Peyer's patch (tissue), 4 donors: ENCODE results near the gene BGN. TPM values are rescaled to one million over a fixed set of nuclear protein-coding genes. Genes with fewer than 3 reads are reported as not detected.

Experiments used
- DNase-seq, 3 donors: peaks; one replicate each; pipeline ENCODE4 v3.0.0-alpha.2; 2017 to 2019
- H3K27ac ChIP-seq, 4 donors: fragments of 200-600 bp; sonication (generic); one replicate each; pipeline ENCODE4 v1.5.1; 2016 to 2019
- H3K27me3 ChIP-seq, 2 donors: fragments of 200-600 bp; sonication (generic); one replicate each; pipeline ENCODE4 v1.5.1; 2019
- H3K36me3 ChIP-seq, 3 donors: fragments of 200-600 bp; sonication (generic); one replicate each; pipeline ENCODE4 v1.5.1; 2016 to 2019
- H3K4me1 ChIP-seq, 4 donors: fragments of 200-600 bp; sonication (generic); one replicate each; pipeline ENCODE4 v1.5.1; 2016 to 2019
- H3K4me3 ChIP-seq, 4 donors: fragments of 200-600 bp; sonication (generic); 1 replicate in 3 of 4; 2 replicates in 1 of 4; pipeline ENCODE4 v1.5.1; 2016 to 2019; ENCODE audit warnings: mild to moderate bottlenecking in 1 of 4
- H3K9me3 ChIP-seq, 4 donors: fragments of 200-600 bp; sonication (generic); one replicate each; pipeline ENCODE4 v1.5.1; 2016 to 2019; ENCODE audit warnings: mild to moderate bottlenecking in 1 of 4
- CTCF ChIP-seq, 6 experiments: fragments of 450-650 bp in 4 of 6; fragments of 200-600 bp in 2 of 6; sonication (generic) in 1 of 6; IDR thresholded peaks; one replicate each; pipeline ENCODE4 v1.5.1; 2017 to 2019; ENCODE audit warnings: antibody characterized with exemption in 6 of 6, mild to moderate bottlenecking in 3 of 6, moderate library complexity in 1 of 6
- POLR2A ChIP-seq, 2 donors: fragments of 450-650 bp; IDR thresholded peaks; one replicate each; pipeline ENCODE4 v1.5.1; 2017; ENCODE audit warnings: antibody characterized with exemption in 2 of 2, mild to moderate bottlenecking in 2 of 2, moderate library complexity in 2 of 2
- total RNA-seq, 4 donors: library from RNA; depleted of rRNA; stranded (reverse); fragments of >200 nt; gene quantifications; one replicate each; pipeline ENCODE4 v1.1.0, GENCODE V29; 2016

The BGN gene
- total RNA-seq, 4 donors from 2014 or later, result 2.5 to 28.9 (median 11.7) TPM

- H3K36me3 ChIP-seq, result no peaks in the 10 kb centered on the region
- no peaks in the 10 kb centered on the region for H3K4me1 ChIP-seq
- H3K9me3 ChIP-seq, result no peaks in the 10 kb centered on the region
- no peak overlapping the region for H3K27ac ChIP-seq
- DNase-seq, result no peak
- no peak overlapping the region for H3K4me3 ChIP-seq
- TF ChIP-seq POLR2A (IDR thresholded peaks at IDR 0.05) (no peak), CTCF (IDR thresholded peaks at IDR 0.05) (no peak)
- H3K27me3 ChIP-seq, result no peaks in the 10 kb centered on the region
Measured at GRCh38 chrX:153463031-153463430, 31.7 kb upstream of the BGN start.

GRCh38 chrX:153463556-153463955 lies 31.2 kb upstream of the BGN start:
- H3K27ac ChIP-seq, result no peak overlapping the region
- H3K27me3 ChIP-seq, result no peaks in the 10 kb centered on the region
- no peaks in the 10 kb centered on the region for H3K36me3 ChIP-seq
- no peak overlapping the region for H3K4me3 ChIP-seq
- H3K9me3 ChIP-seq, result no peaks in the 10 kb centered on the region
- TF ChIP-seq POLR2A (IDR thresholded peaks at IDR 0.05), result no peak
- TF ChIP-seq CTCF (IDR thresholded peaks at IDR 0.05), result no peak
- H3K4me1 ChIP-seq, result no peaks in the 10 kb centered on the region
- no peak for DNase-seq

GRCh38 chrX:153464116-153464515 lies 30.7 kb upstream of the BGN start:
- Histone ChIP-seq H3K4me1 (peaks cover 0 to 5% (median 0%) of the 10 kb centered on the region in 4 donors), H3K27ac (no peak overlapping the region), H3K36me3 (no peaks in the 10 kb centered on the region), H3K9me3 (no peaks in the 10 kb centered on the region), H3K4me3 (no peak overlapping the region), H3K27me3 (no peaks in the 10 kb centered on the region)
- no peak for DNase-seq
- TF ChIP-seq POLR2A (IDR thresholded peaks at IDR 0.05) (no peak), CTCF (IDR thresholded peaks at IDR 0.05) (no peak)

GRCh38 chrX:153465691-153466380 lies 28.9 kb upstream of the BGN start:
- no peaks in the 10 kb centered on the region for H3K27me3 ChIP-seq
- DNase-seq, result no peak
- no peak overlapping the region for H3K4me3 ChIP-seq
- TF ChIP-seq POLR2A (IDR thresholded peaks at IDR 0.05) (no peak), CTCF (IDR thresholded peaks at IDR 0.05) (no peak)
- H3K4me1 ChIP-seq, result peaks cover 0 to 13% (median 0%) of the 10 kb centered on the region in 4 donors
- H3K9me3 ChIP-seq, result no peaks in the 10 kb centered on the region
- H3K27ac ChIP-seq, result no peak overlapping the region
- H3K36me3 ChIP-seq, result no peaks in the 10 kb centered on the region

- no peak for TF ChIP-seq CTCF (IDR thresholded peaks at IDR 0.05)
- TF ChIP-seq POLR2A (IDR thresholded peaks at IDR 0.05), result no peak
- H3K9me3 ChIP-seq, result no peaks in the 10 kb centered on the region
Measured at GRCh38 chrX:153468008-153468580, 26.7 kb upstream of the BGN start.

More at GRCh38 chrX:153468008-153468580, 26.7 kb upstream of the BGN start:
- Histone ChIP-seq H3K4me3 (no peak overlapping the region), H3K4me1 (peaks cover 0 to 13% (median 0%) of the 10 kb centered on the region in 4 donors), H3K27me3 (no peaks in the 10 kb centered on the region), H3K36me3 (no peaks in the 10 kb centered on the region), H3K27ac (no peak overlapping the region)
- no peak for DNase-seq
